ENCODE results near the gene CELSR2.

GRCh38 chr1:109208836-109209463, 40.4 kb upstream of the CELSR2 start:
- TF ChIP-seq, protein P1, sequence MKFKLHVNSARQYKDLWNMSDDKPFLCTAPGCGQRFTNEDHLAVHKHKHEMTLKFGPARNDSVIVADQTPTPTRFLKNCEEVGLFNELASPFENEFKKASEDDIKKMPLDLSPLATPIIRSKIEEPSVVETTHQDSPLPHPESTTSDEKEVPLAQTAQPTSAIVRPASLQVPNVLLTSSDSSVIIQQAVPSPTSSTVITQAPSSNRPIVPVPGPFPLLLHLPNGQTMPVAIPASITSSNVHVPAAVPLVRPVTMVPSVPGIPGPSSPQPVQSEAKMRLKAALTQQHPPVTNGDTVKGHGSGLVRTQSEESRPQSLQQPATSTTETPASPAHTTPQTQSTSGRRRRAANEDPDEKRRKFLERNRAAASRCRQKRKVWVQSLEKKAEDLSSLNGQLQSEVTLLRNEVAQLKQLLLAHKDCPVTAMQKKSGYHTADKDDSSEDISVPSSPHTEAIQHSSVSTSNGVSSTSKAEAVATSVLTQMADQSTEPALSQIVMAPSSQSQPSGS (tag by site-specific recombination; IDR thresholded peaks at IDR 0.05; ENCODE audit: low read depth) = no peak
- TF ChIP-seq ZNF274 (IDR thresholded peaks at IDR 0.05; ENCODE audit: low read length) (no peak), ZNF274 (tag by site-specific recombination; IDR thresholded peaks at IDR 0.05; ENCODE audit: borderline replicate concordance) (no peak), SALL2 (tag by site-specific recombination; IDR thresholded peaks at IDR 0.05; ENCODE audit: borderline replicate concordance) (no peak), CTCF (tag by site-specific recombination; IDR thresholded peaks at IDR 0.05) (no peak), ZNF596 (tag by site-specific recombination; IDR thresholded peaks at IDR 0.05) (no peak), ZNF146 (tag by site-specific recombination; IDR thresholded peaks at IDR 0.05) (no peak), BCL6B (tag by site-specific recombination; IDR thresholded peaks at IDR 0.05) (no peak), ZBTB7A (tag by site-specific recombination; IDR thresholded peaks at IDR 0.05; ENCODE audit: low read depth) (no peak), ZNF354C (tag by site-specific recombination; IDR thresholded peaks at IDR 0.05; ENCODE audit: borderline replicate concordance, low read depth) (no peak), ZNF518A (tag by site-specific recombination; conservative IDR thresholded peaks at IDR 0.05; ENCODE audit: low read depth) (no peak), ZNF792 (tag by site-specific recombination; IDR thresholded peaks at IDR 0.05) (no peak)
